ENCODE results near the gene B3GAT3.
"Not testable (repeated sequence)": the region's sequence is repeated elsewhere in the genome, so short reads cannot be mapped to it uniquely, and the experiment has no call there.

B3GAT3 gene

GRCh38 chr11:62577046-62577714 lies 44.6 kb downstream of the B3GAT3 start:
- no peak for DNase-seq

DNA sequence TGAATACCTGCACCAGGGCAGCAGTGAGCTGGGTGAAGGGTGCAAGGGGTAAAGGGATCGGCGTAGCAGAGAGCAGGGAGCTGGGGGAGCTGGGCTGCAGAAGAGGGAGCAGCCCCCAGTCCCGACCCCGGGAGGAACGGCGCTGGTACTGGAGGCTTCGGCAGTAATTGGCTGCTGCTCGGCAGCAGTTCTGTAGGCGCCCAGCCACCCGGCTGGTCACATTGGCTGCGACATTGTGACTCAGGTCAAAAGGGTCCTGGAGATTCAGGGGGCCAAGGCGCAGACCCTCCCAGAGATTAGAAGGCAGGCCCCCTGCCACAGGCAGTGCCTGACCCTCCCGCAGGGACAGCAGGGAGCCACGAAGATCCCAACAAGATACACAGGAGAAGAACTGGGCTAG lies 45.9 kb downstream of the B3GAT3 start:
- no peak for DNase-seq

DNA sequence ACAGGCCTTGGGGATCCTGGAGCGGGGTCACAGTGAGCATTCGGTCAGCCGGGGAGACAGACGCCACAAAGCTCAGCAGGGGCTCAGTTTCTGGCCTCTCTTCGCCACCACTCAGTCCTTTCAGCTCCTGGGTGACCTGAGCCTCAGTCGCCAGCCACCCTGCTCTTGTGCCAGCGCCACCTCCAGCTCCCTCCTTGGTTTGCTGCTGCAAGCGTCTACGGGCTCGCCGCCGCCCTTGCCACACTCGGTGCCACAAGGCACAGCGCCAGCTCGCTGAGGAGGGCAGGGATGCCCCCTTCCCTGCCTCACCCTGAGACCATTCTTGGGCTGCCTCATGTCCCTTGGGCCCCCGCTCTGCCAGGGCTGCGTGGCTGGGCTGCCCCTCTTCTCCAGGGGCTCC lies 46.6 kb downstream of the B3GAT3 start:
- DNase-seq = no peak

DNA sequence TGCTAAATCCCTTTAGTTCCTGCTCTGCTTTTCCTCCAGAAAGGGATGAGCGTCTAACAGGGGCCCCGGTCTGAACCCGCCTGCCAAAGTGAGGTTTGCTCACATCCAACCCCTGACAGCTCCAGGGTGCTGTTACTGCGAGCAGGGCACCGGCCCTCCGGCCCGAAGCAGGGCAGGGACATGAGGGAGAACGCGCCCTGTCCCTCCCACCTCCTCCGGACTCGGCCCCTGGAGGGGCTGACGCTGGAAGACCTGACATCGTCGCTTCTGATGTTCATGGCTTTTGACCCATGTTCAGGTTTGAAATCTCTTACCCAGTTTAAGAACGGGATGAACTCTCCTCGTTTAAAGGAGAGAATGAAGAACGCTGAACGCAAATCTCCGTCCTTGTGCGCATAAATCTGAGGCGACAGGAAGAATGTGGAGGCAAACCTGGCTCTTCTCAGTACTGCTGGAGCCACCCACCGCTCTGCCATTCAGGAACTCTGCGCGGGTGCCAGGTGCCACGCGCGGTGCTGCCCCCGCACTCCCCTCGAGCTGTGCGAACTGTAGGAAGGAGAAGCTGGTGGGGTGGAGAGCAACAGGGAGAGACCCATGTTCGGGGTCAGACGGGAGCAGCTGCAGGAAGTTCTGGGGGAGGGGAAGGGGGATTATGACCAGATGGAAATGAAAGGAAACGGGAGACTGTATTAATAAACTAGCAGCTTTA lies 47.3 kb downstream of the B3GAT3 start:
- no peak for DNase-seq

- peak; percentile 99 for DNase-seq
These were observed 48.0 kb downstream of the B3GAT3 start, which contains the start of gene EEF1G for GRCh38 chr11:62573592-62574362. Gene EEF1G, minus strand, starts transcription at chr11:62573891. Its CDS starts 49 bp downstream, at chr11:62573842.

DNA sequence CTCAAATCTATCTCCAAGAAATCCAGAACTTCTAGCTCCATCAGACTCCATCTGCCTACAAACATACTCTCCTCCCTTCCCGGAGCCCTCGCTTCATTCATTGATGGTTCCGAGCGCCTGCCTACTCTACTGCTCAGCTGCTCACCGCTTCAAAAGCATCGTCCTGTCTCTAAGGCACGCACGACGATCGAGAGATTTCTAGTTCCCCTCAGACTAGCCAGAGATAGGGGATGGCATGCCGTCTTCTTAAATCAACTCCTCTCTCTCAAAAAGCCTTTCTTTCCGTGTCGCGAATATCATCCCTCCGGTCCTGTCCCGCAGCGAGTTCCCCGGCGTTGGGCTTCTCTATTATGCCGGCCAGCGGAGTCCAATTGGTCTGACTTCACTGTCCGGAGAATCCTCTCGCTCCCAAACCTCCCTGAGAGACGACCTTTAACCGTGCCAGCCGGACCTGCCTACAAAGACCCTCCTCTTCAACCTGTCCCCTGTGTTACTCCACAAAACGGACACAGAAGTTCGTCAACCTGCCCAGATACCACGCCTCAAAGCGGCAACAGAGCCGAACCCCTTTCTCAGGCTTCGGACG lies 48.7 kb downstream of the B3GAT3 start:
- DNase-seq = no peak

GRCh38 chr11:62572431-62572830 lies 49.4 kb downstream of the B3GAT3 start:
- DNase-seq = no peak

DNA sequence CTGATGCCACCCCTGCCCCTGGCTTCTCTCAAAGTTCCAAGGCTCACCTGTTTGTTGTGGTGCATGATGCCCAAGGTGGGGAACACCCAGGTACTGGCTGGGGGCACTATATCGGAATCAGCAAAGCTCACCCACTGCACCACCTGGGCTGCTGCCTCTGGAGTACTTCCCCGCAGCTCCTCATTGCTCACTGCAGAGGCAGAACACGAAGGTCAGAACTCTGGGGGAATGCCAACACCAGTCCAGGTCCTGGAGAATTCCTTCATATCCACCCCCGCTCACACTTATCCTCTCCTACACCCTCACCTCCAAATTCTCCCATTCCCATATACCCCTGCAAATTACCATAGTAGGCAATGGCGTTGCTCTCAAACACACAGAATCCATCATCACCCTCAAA lies 50.3 kb downstream of the B3GAT3 start:
- not testable (repeated sequence) for DNase-seq

DNA sequence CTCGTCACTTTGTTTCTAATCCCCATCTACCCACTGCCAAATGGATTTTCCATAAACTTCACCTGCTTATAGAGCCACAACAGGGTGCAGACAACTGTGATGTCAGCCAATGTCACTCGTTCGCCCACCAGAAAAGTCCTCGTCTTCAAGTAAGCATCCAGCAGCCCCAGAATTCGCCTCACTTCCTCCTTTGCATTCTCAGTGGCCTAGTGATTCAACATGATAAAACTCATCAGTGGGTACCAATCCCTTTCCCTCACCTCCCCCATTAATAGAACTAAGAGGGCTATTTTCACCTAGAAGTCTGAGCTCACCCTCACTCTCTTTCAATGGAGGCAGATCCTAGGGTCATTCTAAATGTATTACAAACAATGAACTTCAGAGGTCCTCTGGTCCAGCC lies 50.9 kb downstream of the B3GAT3 start:
- not testable (repeated sequence) for DNase-seq

GRCh38 chr11:62569611-62570010 lies 52.2 kb downstream of the B3GAT3 start:
- DNase-seq = no peak

DNA sequence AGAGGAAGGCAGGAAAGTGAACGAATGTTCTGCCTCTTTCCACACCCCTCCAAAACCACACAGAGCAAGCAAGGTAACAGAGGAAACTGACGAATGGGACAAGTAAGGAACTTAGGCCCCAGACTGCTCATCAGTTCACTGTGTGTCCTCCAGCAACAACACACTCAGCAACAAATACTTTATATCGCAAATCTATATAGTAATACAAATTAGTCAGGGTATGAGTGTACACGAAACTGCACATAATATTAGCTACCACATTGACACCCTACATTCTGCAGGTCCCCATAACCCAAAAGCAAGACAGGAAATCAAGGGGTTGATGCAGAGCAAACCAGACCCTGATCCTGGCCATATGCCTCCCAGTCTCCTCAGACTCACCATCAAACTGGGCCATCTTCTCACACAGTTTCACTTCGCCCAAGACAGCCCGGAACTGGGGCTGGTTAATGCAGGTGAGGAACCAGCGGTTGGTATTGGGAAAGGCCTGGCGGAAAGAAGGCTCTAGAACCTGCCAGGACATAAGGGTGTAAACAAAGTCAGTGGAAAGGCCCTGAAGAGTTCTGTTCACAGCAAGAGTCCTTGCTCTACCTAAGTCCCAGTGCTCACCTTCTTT lies 54.7 kb downstream of the B3GAT3 start:
- DNase-seq = no peak

GRCh38 chr11:62566247-62566646 lies 55.5 kb downstream of the B3GAT3 start:
- DNase-seq = no peak
